BJ (cell line): ENCODE measurements around the gene CSE1L. TPM values are rescaled to one million over a fixed set of nuclear protein-coding genes. Genes with fewer than 3 reads are reported as not detected.
"Not testable (repeated sequence)": the region's sequence is repeated elsewhere in the genome, so short reads cannot be mapped to it uniquely, and the experiment has no call there.

Experiments
- CTCF ChIA-PET: fragments of 350-600 bp; formaldehyde crosslinking; extraction: SDS; loops from one replicate; lab custom pipeline; 2021; ENCODE audit warnings: antibody characterized with exemption, inconsistent platforms; lab: Yijun Ruan, JAX
- POLR2A ChIA-PET: fragments of 300-600 bp; sonication (Branson Sonifier 250); formaldehyde crosslinking; extraction: SDS; loops from one replicate; lab custom pipeline; 2021; ENCODE audit warnings: antibody characterized with exemption; lab: Charles Lee
- DNase-seq: peaks from one replicate; pipeline ENCODE4 v3.0.0-alpha.2; 2011; ENCODE audit warnings: low read depth
- H3K27me3 ChIP-seq: 2 replicates; pipeline ENCODE4 v1.6.0; 2011; ENCODE audit warnings: low read length; ENCODE audit not compliant: control insufficient read depth, insufficient read depth
- H3K36me3 ChIP-seq: 2 replicates; pipeline ENCODE4 v1.5.1; 2011; ENCODE audit warnings: low read length; ENCODE audit not compliant: control insufficient read depth, insufficient read depth
- H3K4me3 ChIP-seq: 2 replicates; pipeline ENCODE4 v1.5.1; 2011; ENCODE audit warnings: low read depth, mild to moderate bottlenecking, control low read depth, low read length
- polyA plus RNA-seq: library from polyadenylated mRNA; depleted of rRNA; stranded (reverse); fragments of >200 nt; gene quantifications from 2 replicates; pipeline ENCODE4 v1.2.3, GENCODE V29; 2011
- TF ChIP-seq, protein P1 (sequence below): IDR thresholded peaks from 2 replicates; pipeline ENCODE4 v1.5.1; 2011; ENCODE audit warnings: low read depth, mild to moderate bottlenecking, control low read depth, inconsistent platforms, low read length, moderate library complexity; ENCODE audit not compliant: insufficient read depth

The CSE1L gene
- polyA plus RNA-seq, 1 experiment, result 21.7 TPM

GRCh38 chr20:49074521-49074920 is 28.4 kb downstream of the CSE1L start:
- Histone ChIP-seq H3K4me3 (no peak overlapping the region), H3K27me3 (no peaks in the 10 kb centered on the region), H3K36me3 (peaks cover under 1% of the 10 kb centered on the region)
- DNase-seq, result no peak
- TF ChIP-seq, protein P1, sequence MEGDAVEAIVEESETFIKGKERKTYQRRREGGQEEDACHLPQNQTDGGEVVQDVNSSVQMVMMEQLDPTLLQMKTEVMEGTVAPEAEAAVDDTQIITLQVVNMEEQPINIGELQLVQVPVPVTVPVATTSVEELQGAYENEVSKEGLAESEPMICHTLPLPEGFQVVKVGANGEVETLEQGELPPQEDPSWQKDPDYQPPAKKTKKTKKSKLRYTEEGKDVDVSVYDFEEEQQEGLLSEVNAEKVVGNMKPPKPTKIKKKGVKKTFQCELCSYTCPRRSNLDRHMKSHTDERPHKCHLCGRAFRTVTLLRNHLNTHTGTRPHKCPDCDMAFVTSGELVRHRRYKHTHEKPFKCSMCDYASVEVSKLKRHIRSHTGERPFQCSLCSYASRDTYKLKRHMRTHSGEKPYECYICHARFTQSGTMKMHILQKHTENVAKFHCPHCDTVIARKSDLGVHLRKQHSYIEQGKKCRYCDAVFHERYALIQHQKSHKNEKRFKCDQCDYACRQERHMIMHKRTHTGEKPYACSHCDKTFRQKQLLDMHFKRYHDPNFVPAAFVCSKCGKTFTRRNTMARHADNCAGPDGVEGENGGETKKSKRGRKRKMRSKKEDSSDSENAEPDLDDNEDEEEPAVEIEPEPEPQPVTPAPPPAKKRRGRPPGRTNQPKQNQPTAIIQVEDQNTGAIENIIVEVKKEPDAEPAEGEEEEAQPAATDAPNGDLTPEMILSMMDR, result no peak
- POLR2A ChIA-PET, result no interaction called here
- CTCF ChIA-PET, result interaction anchor here (1.5 kb wide), 1 partner anchor 9 kb away, joined by 3 read pairs; no protein-coding TSS in a partner anchor

GRCh38 chr20:49078310-49078709 is 32.2 kb downstream of the CSE1L start:
- no peaks in the 10 kb centered on the region for H3K27me3 ChIP-seq
- TF ChIP-seq, protein P1, result no peak
- CTCF ChIA-PET, result interaction anchor here (1.1 to 1.4 kb wide), 2 partner anchors 15 to 38 kb away, joined by 3 to 6 read pairs; no protein-coding TSS in a partner anchor
- POLR2A ChIA-PET, result no interaction called here
- peaks cover 1% of the 10 kb centered on the region for H3K36me3 ChIP-seq
- no peak overlapping the region for H3K4me3 ChIP-seq
- no peak for DNase-seq

DNA sequence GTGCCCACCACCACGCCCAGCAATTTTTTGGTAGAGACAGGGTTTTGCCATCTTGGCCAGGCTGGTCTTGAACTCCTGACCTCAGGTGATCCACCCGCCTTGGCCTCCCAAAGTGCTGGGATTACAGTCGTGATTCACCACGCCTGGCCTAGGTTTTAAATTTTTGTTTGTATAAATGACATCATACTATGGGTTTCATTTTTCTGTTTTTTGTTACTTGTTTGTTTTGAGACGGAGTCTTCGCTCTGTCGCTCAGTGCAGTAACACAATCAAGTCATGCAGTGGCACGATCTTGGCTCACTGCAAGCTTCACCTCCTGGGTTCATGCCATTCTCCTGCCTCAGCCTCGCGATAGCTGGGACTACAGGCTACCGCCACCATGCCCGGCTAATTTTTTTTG is 36.2 kb downstream of the CSE1L start:
- H3K36me3 ChIP-seq, CTCF ChIA-PET, DNase-seq, H3K4me3 ChIP-seq, H3K27me3 ChIP-seq, POLR2A ChIA-PET: not testable (repeated sequence)

DNA sequence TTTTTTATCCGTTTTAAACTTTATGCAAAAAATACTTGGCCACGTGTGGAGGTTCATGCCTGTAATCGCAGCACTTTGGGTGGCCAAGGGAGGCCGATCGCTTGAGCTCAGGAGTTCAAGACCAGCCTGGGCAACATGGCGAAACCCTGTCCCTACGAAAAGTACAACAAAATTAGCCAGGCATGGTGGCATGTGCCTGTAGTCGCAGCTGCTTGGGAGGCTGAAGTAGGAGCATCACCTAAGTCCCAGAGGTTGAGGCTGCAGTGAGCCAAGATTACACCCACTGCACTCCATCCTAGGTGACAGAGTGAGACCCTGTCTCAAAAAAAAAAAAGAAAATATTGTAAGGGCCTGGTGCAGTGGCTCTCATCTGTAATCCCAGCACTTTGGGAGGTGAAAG is 45.0 kb downstream of the CSE1L start:
- CTCF ChIA-PET, result interaction anchor here (0.7 to 1.0 kb wide), 2 partner anchors 23 to 108 kb away, joined by 3 read pairs; no protein-coding TSS in a partner anchor
- Histone ChIP-seq H3K4me3 (no peak overlapping the region), H3K36me3 (peaks cover 4% of the 10 kb centered on the region; the same call in 1 of the 2 replicates), H3K27me3 (no peaks in the 10 kb centered on the region)
- TF ChIP-seq, protein P1, result no peak
- DNase-seq, result no peak
- POLR2A ChIA-PET, result no interaction called here

- H3K27me3 ChIP-seq, result no peaks in the 10 kb centered on the region
- CTCF ChIA-PET, result interaction anchor here (0.7 kb wide), 1 partner anchor 109 kb away, joined by 3 read pairs; no protein-coding TSS in a partner anchor
- H3K36me3 ChIP-seq, result peaks cover 4% of the 10 kb centered on the region; the same call in 1 of the 2 replicates
- TF ChIP-seq, protein P1, result no peak
- DNase-seq, result no peak
- POLR2A ChIA-PET, result no interaction called here
- H3K4me3 ChIP-seq, result no peak overlapping the region
These were observed 45.6 kb downstream of the CSE1L start for GRCh38 chr20:49091762-49092161.
